Right ventricle myocardium superior (tissue), 1 donor: ENCODE results near the gene PLCB4. TPM values are rescaled to one million over a fixed set of nuclear protein-coding genes. Genes with fewer than 3 reads are reported as not detected.
"Not testable (repeated sequence)": the region's sequence is repeated elsewhere in the genome, so short reads cannot be mapped to it uniquely, and the experiment has no call there.

Experiments used
- ATAC-seq: fragments of 200-7000 bp; cut with Tn5 transposase; one replicate; pipeline ENCODE4 v1.9.1; 2020; ENCODE audit warnings: mild to moderate bottlenecking; ENCODE audit not compliant: poor library complexity
- DNase-seq: peaks from one replicate; pipeline ENCODE4 v3.0.0-alpha.2; 2020
- intact Hi-C: fragments of 100-400 bp; cut with DNase I; formaldehyde crosslinking; loops from one replicate; pipeline ENCODE4 v1.11.2; 2022
- long read RNA-seq: library from polyadenylated mRNA; unstranded; transcript quantifications from one replicate; pipeline ENCODE4 v2.0.0, GENCODE V29; 2021
- total RNA-seq: library from RNA; stranded (reverse); fragmentation: NEBNext Ultra II Directional; extraction: Animal tissue kit (Norgen Biotek cat#: 25700); gene quantifications from one replicate; pipeline ENCODE4 v1.2.1, GENCODE V29; 2021
- donor health status: DM: no; HTN: yes; CAD: no; lungs with severe emphysema.

The PLCB4 gene
- 27.4 TPM for total RNA-seq
- long read RNA-seq, partial matches to known transcripts = 8 of 34 reads
- long read RNA-seq, other reads (novel, unspliced or antisense) = 26 of 34 reads

DNA sequence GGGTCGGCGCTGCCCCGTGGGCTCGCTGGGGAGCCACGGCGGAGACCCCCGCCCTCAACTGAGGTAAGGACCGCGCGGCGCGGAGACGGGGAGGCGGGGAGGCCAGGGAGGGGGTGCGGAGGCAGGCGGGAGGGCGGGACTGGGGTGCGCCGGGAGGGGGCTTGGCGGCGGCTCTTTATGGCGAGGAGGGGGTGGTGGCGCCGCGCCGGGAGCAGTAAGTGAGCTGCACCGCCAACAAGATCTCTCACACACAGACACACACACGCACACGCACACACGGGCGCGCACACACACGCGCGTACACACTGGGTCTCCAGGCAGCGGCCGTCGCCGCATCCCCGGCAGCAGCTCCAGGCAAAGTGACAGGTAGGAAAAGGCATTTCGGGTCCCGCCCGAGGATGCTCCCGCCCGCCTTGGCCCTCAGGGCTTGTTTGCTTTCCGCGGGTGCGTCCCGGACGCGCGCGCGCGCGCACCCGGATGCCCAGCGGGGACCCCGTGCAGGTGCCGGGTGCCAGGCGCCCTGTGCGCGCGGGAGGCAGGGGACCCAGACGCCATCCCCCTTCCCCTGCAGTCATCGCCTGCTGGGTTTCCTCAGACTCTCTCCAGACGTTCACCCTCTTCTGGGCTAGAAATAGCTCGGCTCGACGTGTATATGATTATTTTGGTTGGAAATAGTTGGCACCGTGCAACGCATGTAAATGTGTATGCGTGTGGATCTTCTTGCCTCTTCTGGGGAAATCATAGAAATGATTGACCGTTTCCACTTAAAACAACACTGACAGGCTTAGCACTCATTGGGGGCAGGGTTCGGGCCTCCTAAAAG is at the start of gene PLCB4:
TSS of gene PLCB4 (plus strand) at position 247 of the 823 bp plus-strand sequence. CDS start 238,728 bp downstream, outside the sequence.
- ATAC-seq (peak; percentile 38), DNase-seq (peak; percentile 72)
- intact Hi-C loops = no loop called here

DNA sequence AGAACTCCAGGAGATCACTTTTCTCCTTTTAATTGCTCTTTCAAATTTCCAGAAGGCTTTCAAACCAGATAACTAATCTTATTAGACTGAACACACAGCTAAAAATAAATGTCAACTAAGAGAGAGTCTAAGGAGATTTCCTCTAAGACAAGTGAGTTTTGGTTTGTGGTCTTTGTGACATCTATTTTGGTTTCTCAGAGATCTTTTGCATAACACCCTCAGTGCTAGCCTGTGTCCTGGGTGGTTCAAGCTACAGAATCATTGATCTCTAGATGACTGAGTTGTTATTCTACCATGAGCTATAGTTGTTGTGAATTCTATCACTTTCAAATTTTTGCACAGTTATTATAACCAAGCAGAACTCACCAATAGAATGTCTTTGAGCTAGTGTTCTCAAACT is 49.1 kb upstream of the PLCB4 start:
- DNase-seq (no peak), ATAC-seq (no peak)
- intact Hi-C loops = no loop called here

DNA sequence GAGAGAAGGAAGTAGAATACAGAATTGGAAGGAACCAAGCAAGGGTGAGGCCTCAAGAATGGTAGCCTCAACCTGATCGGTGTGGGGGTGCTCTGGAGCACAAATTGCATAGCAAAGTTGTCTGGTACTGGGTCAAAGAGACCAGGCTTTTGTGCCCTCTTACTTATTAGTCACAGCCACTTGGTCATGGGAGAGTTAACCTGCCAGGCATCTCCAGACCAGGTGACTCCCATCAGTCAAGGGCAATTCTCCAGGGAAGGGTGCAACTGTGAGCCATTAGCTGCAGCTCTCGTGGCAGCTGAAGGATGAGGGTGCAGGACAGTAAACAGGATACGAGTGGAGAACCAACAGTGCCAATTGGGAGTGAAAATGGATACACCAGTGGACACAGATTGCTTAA is 47.7 kb upstream of the PLCB4 start:
- no peak for ATAC-seq
- intact Hi-C loops = no loop called here

DNA sequence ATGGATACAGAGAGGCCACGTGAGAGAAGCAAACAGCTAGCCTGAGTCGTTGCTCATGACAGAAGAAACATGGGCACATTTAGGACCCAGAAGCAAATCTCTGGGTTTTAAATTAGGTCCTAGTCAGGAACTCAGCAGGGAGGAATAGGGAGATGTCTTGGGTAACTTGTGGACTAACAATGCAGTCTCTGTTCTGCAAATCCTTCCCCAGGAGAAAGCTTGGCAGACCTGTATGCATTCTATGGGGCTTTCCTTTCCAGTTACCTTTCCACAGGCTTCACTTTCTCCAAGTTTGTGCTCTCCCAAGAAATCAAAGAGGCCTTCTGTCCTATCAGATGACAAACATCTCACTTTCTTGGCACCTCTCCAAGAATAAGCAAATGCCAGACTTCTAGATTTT is 47.2 kb upstream of the PLCB4 start:
- intact Hi-C loops = no loop called here
- DNase-seq (no peak), ATAC-seq (peak; percentile 85)

More for the DNA sequence above, 47.7 kb upstream of the PLCB4 start:
- DNase-seq = no peak

DNA sequence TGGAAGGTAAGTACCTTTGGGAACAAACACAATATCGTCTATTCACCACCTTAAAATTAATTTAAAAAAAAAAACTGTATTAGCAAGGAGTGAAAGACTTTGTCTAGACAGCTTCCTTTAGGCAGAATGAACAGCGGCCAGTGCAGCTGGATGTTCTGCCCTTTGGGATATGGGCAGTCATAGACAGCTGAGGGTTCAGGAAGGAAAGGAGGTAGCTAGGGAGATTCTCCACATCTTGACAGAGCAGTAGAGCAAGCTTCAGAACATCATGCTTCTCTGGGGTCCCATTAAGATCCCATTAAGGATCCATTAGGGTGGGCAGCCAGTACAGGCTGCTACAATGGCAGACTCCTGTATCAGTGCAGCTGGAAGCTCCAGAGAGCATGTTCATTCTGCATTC is 46.5 kb upstream of the PLCB4 start:
- DNase-seq (no peak), ATAC-seq (peak; percentile 60)
- intact Hi-C loops = no loop called here

DNA sequence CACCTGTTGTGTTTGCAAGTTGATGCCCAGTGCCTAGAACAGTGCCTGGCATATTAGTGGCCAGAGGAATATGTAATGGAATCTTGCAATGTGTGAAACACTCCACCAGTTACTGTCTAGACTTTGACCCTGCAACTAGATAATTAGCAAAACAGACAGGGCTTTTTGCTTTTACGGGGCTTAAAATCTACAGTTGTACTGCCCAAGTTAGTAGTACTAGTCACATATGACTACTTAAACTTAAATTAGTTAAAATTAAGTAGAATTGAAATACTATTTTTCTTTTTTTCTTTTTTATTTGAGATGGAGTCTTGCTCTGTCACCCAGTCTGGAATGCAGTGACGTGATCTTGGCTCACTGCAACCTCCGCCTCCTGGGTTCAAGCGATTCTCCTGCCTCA is 44.3 kb upstream of the PLCB4 start:
- ATAC-seq (no peak), DNase-seq (no peak)
- intact Hi-C loops = no loop called here

DNA sequence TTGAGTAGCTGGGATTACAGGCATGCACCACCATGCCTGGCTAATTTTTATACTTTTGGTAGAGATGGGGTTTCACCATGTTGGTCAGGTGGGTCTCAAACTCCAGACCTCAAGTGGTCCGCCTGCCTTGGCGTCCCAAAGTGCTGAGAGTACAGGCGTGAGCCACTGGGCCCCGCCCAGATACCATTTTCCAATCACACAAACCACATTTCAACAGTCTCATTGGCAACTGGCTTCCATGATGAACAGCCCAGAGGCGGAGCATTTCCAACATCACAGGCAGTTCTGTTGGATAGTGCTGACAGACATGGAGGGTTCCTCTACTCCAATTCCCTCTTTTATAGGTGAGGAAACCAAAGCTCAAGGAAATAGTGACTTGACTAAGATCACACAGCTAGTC is 43.9 kb upstream of the PLCB4 start:
- no peak for DNase-seq
- intact Hi-C loops = no loop called here
- no peak for ATAC-seq

DNA sequence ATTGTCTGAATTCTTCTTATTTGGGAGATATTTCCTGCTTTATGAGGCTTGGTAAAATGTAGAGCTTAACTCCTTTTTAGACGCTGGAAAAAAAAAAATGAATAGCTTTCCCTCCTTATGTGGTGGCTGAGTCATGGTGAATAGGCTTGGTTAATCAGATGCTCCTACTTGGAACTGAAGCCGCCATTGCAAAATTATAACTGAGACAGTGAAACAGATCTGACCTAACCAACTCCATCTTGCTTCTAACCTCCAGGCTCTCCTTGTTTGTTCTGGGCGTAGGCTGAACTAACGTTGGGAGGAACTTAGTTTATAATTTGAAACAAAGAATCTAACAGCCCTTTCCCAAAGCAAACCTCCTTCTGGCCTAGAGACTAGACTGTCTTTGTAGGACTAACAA is 43.2 kb upstream of the PLCB4 start:
- DNase-seq = no peak
- ATAC-seq = no peak
- intact Hi-C loops = no loop called here

DNA sequence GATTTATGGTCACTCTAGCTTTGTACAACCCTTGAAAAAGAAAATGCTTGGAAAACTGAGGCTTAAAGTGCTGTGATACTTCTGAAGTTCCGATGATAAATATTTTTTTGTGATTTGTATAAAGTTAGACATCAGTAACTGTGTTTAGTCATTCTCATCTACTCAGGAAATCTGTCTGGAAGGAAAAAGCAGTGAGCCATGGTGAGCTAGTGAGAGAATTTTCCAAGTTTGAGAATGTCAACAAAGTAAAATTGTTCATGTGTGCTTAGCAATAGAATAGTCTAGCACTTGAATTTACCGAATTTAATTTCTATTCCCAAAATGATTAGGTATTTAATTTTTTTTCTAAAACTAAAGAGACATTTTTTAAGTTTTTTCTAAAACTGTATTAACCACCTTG is 41.3 kb upstream of the PLCB4 start:
- no peak for DNase-seq
- intact Hi-C loops = no loop called here
- no peak for ATAC-seq

DNA sequence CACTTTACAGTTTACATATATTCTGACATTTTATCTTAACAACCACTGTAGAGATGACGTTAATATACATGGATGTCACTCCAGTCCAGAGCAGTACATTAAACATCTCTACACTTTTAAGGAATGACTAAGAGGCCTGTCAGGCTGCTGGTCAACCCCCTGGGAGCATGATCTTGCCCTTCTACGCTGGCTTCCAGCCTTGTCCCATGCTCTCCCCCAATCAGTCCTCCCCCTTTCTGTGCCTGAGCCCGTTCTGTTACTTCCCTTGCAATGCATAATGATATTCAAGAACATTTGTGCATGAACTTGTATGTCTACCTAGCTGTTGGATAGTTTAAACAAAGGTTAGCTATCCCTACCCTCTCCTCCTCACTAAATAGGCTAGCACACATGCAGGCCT is 40.5 kb upstream of the PLCB4 start:
- no peak for ATAC-seq
- DNase-seq = no peak
- intact Hi-C loops = no loop called here

DNA sequence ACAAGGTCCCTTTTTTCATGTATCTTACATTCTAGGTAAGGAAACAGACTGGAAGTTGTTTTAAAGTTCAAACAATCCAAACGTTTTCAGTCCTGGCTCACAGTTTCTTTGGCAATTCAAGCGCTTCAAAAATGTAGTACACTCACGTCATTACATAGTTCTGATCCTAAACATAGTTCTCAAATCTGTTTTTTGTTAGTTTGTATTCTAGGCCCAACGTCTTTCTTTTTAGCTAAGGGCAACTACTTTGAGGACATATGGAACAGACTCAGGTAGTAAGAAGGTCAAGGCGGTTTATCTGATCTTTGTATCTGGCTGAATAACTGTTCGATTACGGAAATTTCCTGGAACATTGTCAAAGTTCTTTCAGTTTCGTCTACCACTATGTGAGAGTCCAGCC is 36.9 kb upstream of the PLCB4 start:
- intact Hi-C loops = no loop called here
- ATAC-seq (no peak), DNase-seq (no peak)

DNA sequence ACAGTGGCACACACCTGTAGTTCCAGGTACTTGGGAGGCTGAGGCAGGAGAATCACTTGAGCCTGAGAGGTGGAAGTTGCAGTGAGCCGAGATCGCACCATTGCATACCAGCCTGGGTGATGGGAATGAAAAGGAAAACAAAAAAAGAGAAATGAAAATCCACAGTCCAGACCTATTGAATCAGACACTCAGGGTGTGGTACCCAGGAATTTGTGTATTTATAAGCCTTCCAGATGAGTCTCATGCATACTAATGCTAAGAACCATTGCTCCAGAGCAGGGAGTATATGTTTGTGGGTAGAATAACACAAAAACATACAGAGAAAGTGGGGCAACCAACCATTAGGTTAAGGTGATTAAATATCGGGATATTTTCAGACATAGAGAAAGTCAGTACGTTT is 36.1 kb upstream of the PLCB4 start:
- DNase-seq = no peak
- intact Hi-C loops = no loop called here
- ATAC-seq = no peak

DNA sequence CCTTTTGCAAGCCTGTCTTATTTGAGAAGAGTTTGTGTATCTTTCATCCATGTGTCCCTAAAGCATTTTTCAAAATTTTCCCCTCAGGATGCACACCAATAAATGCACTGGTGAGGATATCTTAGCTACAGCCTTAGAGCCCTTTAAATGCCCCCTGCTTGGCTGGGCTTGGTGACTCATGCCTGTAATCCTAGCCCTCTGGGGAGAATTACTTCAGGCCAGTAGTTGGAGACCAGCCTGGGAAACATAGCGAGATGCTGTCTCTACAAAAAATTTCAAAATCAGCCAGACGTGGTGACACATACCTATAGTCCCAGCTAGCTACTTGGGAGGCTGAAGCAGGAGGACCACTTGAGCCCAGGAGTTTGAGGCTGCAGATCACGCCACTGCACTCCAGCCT is 33.8 kb upstream of the PLCB4 start:
- ATAC-seq (no peak), DNase-seq (no peak)
- intact Hi-C loops = no loop called here

DNA sequence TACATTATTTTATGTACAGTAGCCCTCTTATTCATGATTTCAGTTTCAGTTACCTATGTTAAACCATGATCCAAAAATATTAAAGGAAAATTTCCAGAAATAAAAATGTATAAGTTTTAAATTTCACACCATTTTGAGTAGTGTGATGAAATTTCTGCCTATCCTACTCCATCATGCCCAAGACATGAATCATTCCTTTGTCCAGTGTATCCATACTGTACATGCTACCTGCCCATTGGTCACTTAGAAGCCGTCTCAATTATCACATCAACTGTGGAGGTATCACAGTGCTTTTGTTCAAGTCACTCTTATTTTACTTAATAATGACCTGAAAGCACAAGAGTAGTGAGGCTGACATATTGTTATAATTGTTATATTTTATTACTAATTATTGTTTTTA is 32.3 kb upstream of the PLCB4 start:
- DNase-seq (no peak), ATAC-seq (no peak)
- intact Hi-C loops = no loop called here

DNA sequence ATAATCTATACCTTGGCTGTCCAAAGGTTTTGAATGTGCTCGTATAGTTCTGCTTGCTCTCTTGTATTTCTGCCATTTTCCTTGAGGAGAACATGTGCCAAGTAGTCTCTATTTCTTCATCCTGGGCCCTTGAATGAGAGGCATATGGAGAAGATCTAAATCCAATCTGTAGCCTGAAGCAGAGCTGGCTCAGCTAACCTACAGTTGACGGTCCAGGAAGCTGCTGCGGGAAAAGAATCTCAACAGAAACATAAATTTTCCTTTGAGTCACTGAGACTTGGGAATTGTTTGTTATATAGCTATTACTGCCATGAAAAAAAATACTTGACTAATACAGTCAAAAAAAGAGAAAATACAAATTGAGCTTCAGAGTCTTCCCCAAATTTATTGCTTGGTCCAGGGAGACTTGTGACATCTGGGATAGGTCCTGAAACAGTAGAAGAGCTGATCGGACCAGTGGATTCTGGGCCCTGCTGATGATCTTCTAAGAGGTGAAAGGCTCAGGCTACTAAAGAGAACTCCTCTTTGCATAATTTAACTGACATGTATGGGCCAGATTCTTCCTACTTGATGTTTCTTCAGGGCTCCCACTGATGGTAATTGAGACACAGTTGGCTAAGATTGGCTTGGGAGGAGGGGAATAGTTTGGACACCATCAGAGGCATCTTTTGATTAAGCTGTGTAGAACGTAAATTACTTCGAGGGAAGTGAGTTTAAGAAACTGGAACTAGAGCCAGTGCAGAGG is 29.9 kb upstream of the PLCB4 start:
- intact Hi-C loops = no loop called here
- DNase-seq (no peak), ATAC-seq (no peak)

DNA sequence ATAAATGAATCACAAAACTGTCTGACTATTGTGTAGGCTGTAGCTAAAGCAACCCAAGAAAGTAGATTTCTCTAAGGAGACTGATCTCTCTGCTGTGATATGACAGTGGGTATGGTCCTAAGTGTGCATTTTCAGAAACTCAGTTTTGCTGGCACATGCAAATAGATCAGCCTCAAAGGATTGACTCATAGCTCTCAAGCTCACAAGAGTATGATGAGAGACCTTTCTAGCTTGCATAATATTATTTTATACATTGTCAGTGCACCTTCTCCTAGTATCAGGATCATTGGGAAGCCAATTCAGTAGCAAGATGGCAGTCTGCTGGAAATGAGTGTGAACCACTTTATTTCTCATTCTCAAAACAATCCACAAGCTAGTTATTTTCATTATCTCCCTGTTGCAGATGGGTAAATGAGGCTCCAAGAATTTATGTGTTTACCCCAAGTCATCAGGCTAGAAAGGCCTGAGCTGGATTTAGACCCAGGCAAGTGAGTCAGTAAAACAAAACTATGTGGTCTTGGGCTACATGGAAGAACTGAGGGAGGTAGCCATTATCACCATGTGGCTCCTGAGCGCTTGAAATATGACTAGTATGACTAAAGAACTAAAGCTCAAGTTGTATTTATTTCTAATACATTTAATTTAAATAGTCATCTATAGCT is 27.9 kb upstream of the PLCB4 start:
- ATAC-seq (no peak), DNase-seq (no peak)
- intact Hi-C loops = no loop called here

DNA sequence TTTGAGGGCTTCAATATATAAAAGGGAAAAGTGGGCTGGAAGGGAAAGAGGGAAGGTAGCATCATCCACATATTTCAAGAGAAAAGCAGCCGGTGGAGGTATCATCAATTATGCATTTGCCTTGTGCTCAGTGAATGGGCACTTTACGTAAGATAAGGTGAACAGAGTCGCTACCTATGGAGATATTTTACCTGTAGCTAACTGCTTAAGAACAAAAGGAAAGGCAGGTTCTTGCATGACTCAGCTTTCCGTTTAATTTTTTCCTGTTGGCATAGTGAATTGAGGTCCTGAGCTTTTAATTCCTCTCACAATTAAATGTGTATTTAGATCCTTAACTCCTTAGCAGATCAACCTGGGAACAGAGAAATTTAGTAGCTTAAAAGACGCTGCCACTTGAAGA is 25.5 kb upstream of the PLCB4 start:
- DNase-seq = no peak
- intact Hi-C loops = no loop called here
- no peak for ATAC-seq

DNA sequence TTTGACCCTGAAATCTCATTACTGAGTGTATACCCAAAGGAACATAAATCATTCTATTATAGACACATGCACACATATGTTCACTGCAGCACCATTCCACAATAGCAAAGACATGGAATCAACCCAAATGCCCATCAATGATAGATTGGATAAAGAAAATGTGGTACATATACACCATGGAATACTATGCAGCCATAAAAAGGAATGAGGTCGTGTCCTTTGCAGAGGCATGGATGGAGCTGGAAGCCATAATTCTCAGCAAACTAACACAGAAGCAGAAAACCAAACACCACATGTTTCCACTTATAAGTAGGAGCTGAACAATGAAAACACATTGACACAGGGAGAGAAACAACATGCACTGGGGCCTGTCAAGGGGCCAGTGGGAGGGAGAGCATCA is 21.0 kb upstream of the PLCB4 start:
- ATAC-seq, intact Hi-C loops, DNase-seq: not testable (repeated sequence)

DNA sequence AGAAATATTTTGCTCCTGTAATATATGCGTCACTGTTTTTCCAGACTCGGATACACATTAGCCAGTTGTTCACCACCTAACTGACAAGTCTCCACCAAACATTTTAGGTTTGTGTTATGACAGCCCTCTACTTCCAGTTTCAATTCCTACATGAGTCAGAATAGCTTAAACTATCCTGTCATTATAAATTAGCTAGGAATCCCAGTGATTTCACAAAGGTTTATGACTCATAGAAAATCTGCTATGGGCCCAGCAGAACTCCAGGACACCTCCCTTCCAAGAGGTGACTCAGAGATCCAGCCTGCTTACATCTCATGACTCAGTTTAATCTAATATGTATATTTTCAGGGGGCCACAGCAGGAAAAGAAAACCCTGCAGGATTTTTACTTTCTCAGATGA is 17.4 kb upstream of the PLCB4 start:
- intact Hi-C loops = loop anchor here (10.0 kb wide), 1 partner anchor 197 kb away; no protein-coding TSS in a partner anchor
- ATAC-seq = no peak

More for the DNA sequence above, 17.4 kb upstream of the PLCB4 start:
- no peak for DNase-seq
